SIG-M5 treated with dmso at 0.1 percent for 504 hours (cell line): ENCODE results near the gene EIPR1.
A peak's percentile ranks its signal among the peaks of the same experiment; 100 is the strongest.

Experiments used
- DNase-seq: peaks from one replicate; lab custom pipeline; 2025; ENCODE audit not compliant: unreplicated experiment; lab: John Stamatoyannopoulos, UW

Gene EIPR1

GRCh38 chr2:3223080-3223923 lies 154.3 kb downstream of the EIPR1 start:
- DNase-seq, result no peak

- peak; percentile 45 for DNase-seq
Observed at GRCh38 chr2:3222636-3223035, 155.0 kb downstream of the EIPR1 start.

GRCh38 chr2:3219536-3219935 lies 158.1 kb downstream of the EIPR1 start:
- no peak for DNase-seq

DNA sequence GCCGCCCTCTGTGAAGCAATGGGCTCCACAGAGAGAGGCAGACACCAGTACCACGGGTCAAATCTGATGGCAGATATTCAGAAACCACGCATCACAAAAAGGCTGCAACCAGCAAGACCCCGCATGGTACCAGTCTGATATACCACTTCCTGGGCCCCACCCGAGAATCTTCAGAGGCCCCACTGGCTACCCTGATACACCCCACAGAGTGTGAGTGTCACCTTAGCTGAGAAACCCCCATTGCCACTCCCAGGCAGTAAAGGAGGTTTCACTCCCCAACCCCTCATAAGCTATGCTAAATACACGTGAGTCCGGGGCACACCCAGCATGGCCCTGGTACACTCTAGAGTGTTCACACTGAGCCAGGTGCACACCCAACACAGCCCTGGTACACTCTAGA lies 160.0 kb downstream of the EIPR1 start:
- no peak for DNase-seq

GRCh38 chr2:3216841-3217495 lies 160.7 kb downstream of the EIPR1 start:
- DNase-seq, result no peak

- no peak for DNase-seq
Observed at GRCh38 chr2:3214806-3215404, 162.7 kb downstream of the EIPR1 start.

DNA sequence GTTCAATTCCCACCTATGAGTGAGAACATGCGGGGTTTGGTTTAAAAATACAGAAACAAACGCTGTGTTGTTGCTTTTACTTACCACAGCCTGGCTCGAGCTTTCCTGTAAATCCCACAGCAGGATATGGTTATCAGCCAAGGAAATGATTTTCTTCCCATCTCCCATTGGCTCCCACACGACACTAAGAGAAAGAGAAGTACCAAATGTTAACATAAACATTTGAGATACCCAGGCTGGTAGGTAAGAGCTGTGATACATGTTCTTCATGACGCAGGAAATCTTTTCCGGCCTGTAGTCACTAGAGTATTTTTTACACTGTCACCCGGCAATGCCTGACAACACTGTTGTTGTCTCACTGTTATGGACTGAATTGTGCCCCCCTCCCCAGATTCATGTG lies 163.6 kb downstream of the EIPR1 start:
- no peak for DNase-seq

GRCh38 chr2:3212984-3213383 lies 164.6 kb downstream of the EIPR1 start:
- DNase-seq, result peak; percentile 69

GRCh38 chr2:3212061-3212362 lies 165.6 kb downstream of the EIPR1 start:
- no peak for DNase-seq

- DNase-seq, result no peak
Observed at GRCh38 chr2:3211256-3212060, 166.2 kb downstream of the EIPR1 start.

- DNase-seq, result no peak
Observed at GRCh38 chr2:3210257-3210656, 167.4 kb downstream of the EIPR1 start.

DNA sequence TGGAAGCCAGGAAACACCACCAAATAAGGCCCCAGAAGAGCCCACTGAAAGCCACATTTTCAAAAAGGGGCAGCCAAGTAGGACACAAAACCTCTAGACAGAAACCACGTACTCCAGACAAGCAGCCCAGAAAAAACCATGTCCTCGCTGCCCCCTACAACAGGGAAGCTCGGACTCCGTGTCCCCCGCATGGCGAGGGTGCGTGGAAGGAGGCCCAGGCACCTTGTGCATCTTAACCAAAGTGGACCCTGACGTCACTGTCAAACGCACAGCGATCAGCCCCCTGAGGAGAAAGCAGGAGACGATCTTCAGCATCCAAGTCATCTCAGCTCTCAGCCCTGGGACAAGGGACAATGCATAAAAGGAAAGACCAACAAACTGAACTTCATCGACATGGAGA lies 168.4 kb downstream of the EIPR1 start:
- DNase-seq, result no peak

- DNase-seq, result no peak
Observed at GRCh38 chr2:3208591-3208990, 169.0 kb downstream of the EIPR1 start.

GRCh38 chr2:3208179-3208578 lies 169.4 kb downstream of the EIPR1 start:
- DNase-seq, result no peak

- DNase-seq, result no peak
Observed at GRCh38 chr2:3207091-3207491, 170.5 kb downstream of the EIPR1 start.

DNA sequence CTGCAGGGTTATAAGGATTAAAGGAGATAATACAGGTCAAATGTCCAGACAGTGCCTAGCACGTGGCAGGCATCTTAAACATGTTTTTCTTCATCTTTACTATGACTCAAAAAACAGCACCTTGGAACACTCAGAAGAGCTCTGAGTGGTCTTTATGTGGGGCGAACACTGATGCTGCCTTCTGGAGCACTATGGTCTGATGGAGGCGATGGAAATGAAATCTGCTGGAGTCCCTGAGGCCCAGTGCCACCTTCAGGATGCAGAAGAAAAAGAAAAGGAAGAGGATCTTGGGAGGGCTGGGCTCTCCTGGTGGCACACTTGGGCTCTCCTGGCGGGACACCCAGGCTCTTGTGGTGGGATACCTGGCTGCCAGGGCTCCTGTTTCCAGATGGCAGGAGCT lies 171.8 kb downstream of the EIPR1 start:
- no peak for DNase-seq

DNA sequence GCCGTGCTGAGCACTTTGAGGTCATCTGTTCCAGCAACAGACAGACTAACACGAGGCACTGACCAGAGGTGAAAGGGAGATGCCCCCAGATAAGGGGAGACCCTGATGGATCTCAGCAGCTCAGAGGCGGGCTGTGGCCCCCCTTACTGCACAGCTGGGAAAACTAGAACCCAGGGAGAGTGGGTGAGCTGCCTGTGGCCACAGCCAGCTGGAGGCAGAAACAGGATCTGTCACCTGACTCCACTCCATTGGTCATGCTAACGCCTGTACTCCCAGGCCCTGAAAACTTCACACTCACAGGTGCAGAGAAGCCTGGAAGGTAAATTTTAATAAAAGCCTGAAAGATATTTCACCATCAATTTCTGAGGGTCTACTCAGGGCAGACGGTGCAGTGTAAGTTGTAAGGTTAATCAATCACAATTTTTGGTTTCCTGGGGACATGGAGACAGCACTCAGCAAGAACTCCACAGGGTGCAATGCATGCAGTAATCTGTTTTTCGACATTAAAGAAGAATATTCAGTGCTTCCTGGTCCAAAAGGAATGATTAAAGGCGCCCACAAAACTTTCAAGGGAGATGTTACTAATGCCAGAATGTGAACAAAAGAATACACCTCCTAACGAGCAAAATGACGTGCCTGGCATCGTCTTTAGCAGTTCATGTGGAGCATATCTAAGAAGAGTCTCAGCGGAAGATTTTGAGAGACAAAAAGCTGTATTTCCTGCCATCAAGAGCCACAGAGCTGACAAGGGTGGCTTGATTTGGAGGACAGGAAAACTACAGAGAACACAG lies 173.4 kb downstream of the EIPR1 start:
- DNase-seq, result no peak

DNA sequence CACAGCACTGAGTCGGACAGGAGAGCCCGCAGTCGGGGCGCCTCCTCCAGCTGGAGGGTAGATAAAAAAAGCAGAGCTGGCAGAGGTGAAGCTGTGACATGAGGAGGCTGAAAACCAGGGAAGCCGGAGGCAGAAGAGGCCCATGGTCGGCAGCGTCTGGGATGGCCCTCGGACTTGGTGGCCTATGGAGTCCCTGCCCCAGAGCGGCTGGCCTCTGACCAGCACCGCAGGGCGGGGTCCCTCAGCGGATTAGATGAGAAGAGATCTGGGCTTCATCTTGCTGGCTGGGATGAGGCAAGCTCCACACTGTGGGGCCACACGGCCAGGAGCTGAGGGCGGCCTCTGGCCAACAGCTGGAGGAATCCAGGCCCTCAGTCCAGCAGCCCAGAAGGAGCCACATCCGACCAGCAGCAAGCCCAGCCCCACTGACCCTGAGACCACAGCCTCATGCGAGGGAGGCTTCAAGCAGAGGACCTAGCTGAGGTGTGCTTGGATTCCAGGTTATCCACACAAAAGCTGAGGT lies 174.1 kb downstream of the EIPR1 start:
- no peak for DNase-seq

DNA sequence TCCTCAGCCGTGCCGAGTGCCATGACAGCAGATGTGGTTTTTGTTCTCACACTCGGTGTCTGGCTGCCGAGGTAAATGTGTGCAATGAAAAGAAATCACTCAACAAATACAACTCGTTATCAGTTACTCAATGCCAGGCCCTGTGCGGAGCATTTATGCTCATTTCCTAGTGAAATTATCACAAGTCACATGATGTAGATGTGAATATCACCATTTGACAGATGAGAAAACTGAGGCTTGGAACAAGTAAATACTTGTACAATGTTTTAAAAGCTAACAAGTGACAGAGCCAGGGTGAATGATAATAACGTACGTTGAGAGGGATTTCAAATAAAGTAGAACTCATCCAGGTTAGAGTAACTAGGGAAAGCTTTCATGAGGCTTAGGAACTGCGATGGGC lies 174.7 kb downstream of the EIPR1 start:
- no peak for DNase-seq

GRCh38 chr2:3201281-3201680 lies 176.3 kb downstream of the EIPR1 start:
- no peak for DNase-seq
